HPDE6-E6E7 (cell line): ENCODE results near the gene MEIS1.

Source experiments
- DNase-seq: peaks from one replicate; pipeline ENCODE4 v3.0.0; 2011; ENCODE audit warnings: missing footprints; ENCODE audit errors: extremely low spot score

Gene MEIS1

GRCh38 chr2:66534461-66534860 is 99.5 kb downstream of the MEIS1 start:
- DNase-seq = no peak

- DNase-seq = no peak
Measured at GRCh38 chr2:66535574-66536289, 100.8 kb downstream of the MEIS1 start.

- DNase-seq = no peak
Measured at GRCh38 chr2:66536290-66536673, 101.4 kb downstream of the MEIS1 start.

- no peak for DNase-seq
Measured at GRCh38 chr2:66536997-66537396, 102.1 kb downstream of the MEIS1 start.

GRCh38 chr2:66538291-66538690 is 103.4 kb downstream of the MEIS1 start:
- no peak for DNase-seq

- no peak for DNase-seq
Measured at GRCh38 chr2:66539452-66539851, 104.5 kb downstream of the MEIS1 start.

- DNase-seq = no peak
Measured at GRCh38 chr2:66541646-66542045, 106.7 kb downstream of the MEIS1 start.

- no peak for DNase-seq
Measured at GRCh38 chr2:66543257-66543767, 108.4 kb downstream of the MEIS1 start.

GRCh38 chr2:66544258-66544657 is 109.3 kb downstream of the MEIS1 start:
- DNase-seq = no peak

- DNase-seq = no peak
Measured at GRCh38 chr2:66545258-66545657, 110.3 kb downstream of the MEIS1 start.

- no peak for DNase-seq
Measured at GRCh38 chr2:66547118-66547517, 112.2 kb downstream of the MEIS1 start.

GRCh38 chr2:66547887-66548286 is 113.0 kb downstream of the MEIS1 start:
- DNase-seq = no peak

GRCh38 chr2:66548422-66548821 is 113.5 kb downstream of the MEIS1 start:
- no peak for DNase-seq

- DNase-seq = peak; percentile 15
Measured at GRCh38 chr2:66550826-66551225, 115.9 kb downstream of the MEIS1 start.

GRCh38 chr2:66553370-66553769 is 118.4 kb downstream of the MEIS1 start:
- DNase-seq = no peak

- no peak for DNase-seq
Measured at GRCh38 chr2:66555091-66555490, 120.2 kb downstream of the MEIS1 start.

- no peak for DNase-seq
Measured at GRCh38 chr2:66555501-66556324, 120.8 kb downstream of the MEIS1 start.

- no peak for DNase-seq
Measured at GRCh38 chr2:66559672-66560071, 124.7 kb downstream of the MEIS1 start.

GRCh38 chr2:66560683-66561082 is 125.8 kb downstream of the MEIS1 start:
- DNase-seq = no peak

GRCh38 chr2:66561645-66562303 is 126.8 kb downstream of the MEIS1 start:
- no peak for DNase-seq

GRCh38 chr2:66562304-66562685 is 127.4 kb downstream of the MEIS1 start:
- no peak for DNase-seq

GRCh38 chr2:66563473-66563872 is 128.5 kb downstream of the MEIS1 start:
- no peak for DNase-seq
